Right renal cortex interstitium (tissue), 3 donors: ENCODE results near the gene KRTAP4-16. TPM values are rescaled to one million over a fixed set of nuclear protein-coding genes. Genes with fewer than 3 reads are reported as not detected.
"Not testable (repeated sequence)": the region's sequence is repeated elsewhere in the genome, so short reads cannot be mapped to it uniquely, and the experiment has no call there.

Source experiments
- DNase-seq, 3 donors: peaks; one replicate each; pipeline ENCODE4 v3.0.0-alpha.2; 2013; ENCODE audit warnings: low read depth in 3 of 3, low spot score in 2 of 3
- polyA plus RNA-seq, 3 donors: library from polyadenylated mRNA; unstranded; fragments of 120-200 nt; gene quantifications; one replicate each; pipeline ENCODE4 v1.2.1, GENCODE V29; 2013; ENCODE audit not compliant: insufficient read length in 3 of 3

Gene KRTAP4-16
- polyA plus RNA-seq = not detected

GRCh38 chr17:41101586-41102259 lies at the start of gene KRTAP4-16:
TSS of gene KRTAP4-16 (minus strand) at chr17:41102209. CDS start at chr17:41102209, 0 bp downstream.
- DNase-seq = no peak

GRCh38 chr17:41151525-41151924 lies 49.5 kb upstream of the KRTAP4-16 start:
- DNase-seq = no peak

- no peak for DNase-seq
These were observed 48.0 kb upstream of the KRTAP4-16 start for GRCh38 chr17:41150026-41150425.

GRCh38 chr17:41149652-41149985 lies 47.6 kb upstream of the KRTAP4-16 start, which contains the start of gene KRTAP4-5:
TSS of gene KRTAP4-5 (minus strand) at chr17:41149825. CDS start at chr17:41149767, 58 bp downstream.
- DNase-seq = no peak

GRCh38 chr17:41148971-41149651 lies 47.1 kb upstream of the KRTAP4-16 start:
- not testable (repeated sequence) for DNase-seq

- no peak for DNase-seq
These were observed 45.7 kb upstream of the KRTAP4-16 start for GRCh38 chr17:41147531-41148204.

- no peak for DNase-seq
These were observed 43.3 kb upstream of the KRTAP4-16 start for GRCh38 chr17:41145261-41145660.

- DNase-seq = no peak
These were observed 42.8 kb upstream of the KRTAP4-16 start for GRCh38 chr17:41144846-41145245.

- DNase-seq = no peak
These were observed 39.4 kb upstream of the KRTAP4-16 start for GRCh38 chr17:41141361-41141760.

- no peak for DNase-seq
These were observed 38.5 kb upstream of the KRTAP4-16 start, which contains the start of gene KRTAP4-6 for GRCh38 chr17:41140360-41141131. TSS of gene KRTAP4-6 (minus strand) at chr17:41140544. CDS start at chr17:41140487, 57 bp downstream.

GRCh38 chr17:41139865-41140264 lies 37.9 kb upstream of the KRTAP4-16 start:
- DNase-seq = not testable (repeated sequence)

- DNase-seq = no peak
These were observed 32.1 kb upstream of the KRTAP4-16 start for GRCh38 chr17:41133880-41134735.

GRCh38 chr17:41131979-41132378 lies 30.0 kb upstream of the KRTAP4-16 start:
- DNase-seq = no peak

GRCh38 chr17:41127371-41127770 lies 25.4 kb upstream of the KRTAP4-16 start:
- DNase-seq = no peak

GRCh38 chr17:41126412-41126811 lies 24.4 kb upstream of the KRTAP4-16 start:
- DNase-seq = no peak

GRCh38 chr17:41125064-41125463 lies 23.1 kb upstream of the KRTAP4-16 start:
- DNase-seq = no peak

- not testable (repeated sequence) for DNase-seq
These were observed 22.0 kb upstream of the KRTAP4-16 start, which contains the start of gene KRTAP4-12 for GRCh38 chr17:41123991-41124371. TSS of gene KRTAP4-12 (minus strand) at chr17:41124182. CDS start at chr17:41124122, 60 bp downstream.

- DNase-seq = not testable (repeated sequence)
These were observed 21.4 kb upstream of the KRTAP4-16 start for GRCh38 chr17:41123292-41123990.

GRCh38 chr17:41121742-41122141 lies 19.7 kb upstream of the KRTAP4-16 start:
- DNase-seq = no peak
